Trophoblast cell (in vitro differentiated cells and primary cell): ENCODE data around the gene DESI2. TPM values are rescaled to one million over a fixed set of nuclear protein-coding genes. Genes with fewer than 3 reads are reported as not detected.

ENCODE experiments used
- DNase-seq, 2 donors: peaks; one replicate each; pipeline ENCODE4 v3.0.0-alpha.2; 2016
- H2AFZ ChIP-seq: 2 replicates; pipeline ENCODE4 v1.6.1; 2013; ENCODE audit warnings: low read length, moderate library complexity, mild to moderate bottlenecking; ENCODE audit not compliant: insufficient read depth, poor library complexity
- H2AK5ac ChIP-seq: 2 replicates; pipeline ENCODE4 v1.6.1; 2013; ENCODE audit warnings: mild to moderate bottlenecking, low read length
- H2BK120ac ChIP-seq: 2 replicates; pipeline ENCODE4 v1.6.1; 2013; ENCODE audit warnings: low read length, mild to moderate bottlenecking, moderate library complexity; ENCODE audit not compliant: insufficient read depth, poor library complexity
- H2BK12ac ChIP-seq: 2 replicates; pipeline ENCODE4 v1.6.1; 2013; ENCODE audit warnings: mild to moderate bottlenecking, low read length, moderate library complexity
- H2BK5ac ChIP-seq: 2 replicates; pipeline ENCODE4 v1.6.1; 2013; ENCODE audit warnings: low read length, low read depth, moderate library complexity, mild to moderate bottlenecking; ENCODE audit not compliant: poor library complexity
- H3K14ac ChIP-seq: 2 replicates; pipeline ENCODE4 v1.6.1; 2013; ENCODE audit warnings: mild to moderate bottlenecking, low read length
- H3K18ac ChIP-seq: 2 replicates; pipeline ENCODE4 v1.6.1; 2013; ENCODE audit warnings: mild to moderate bottlenecking, low read length
- H3K23ac ChIP-seq: 2 replicates; pipeline ENCODE4 v1.6.1; 2013; ENCODE audit warnings: low read length
- H3K27ac ChIP-seq: 2 replicates; pipeline ENCODE4 v1.5.1; 2013; ENCODE audit warnings: low read depth, mild to moderate bottlenecking, inconsistent platforms, low read length, moderate library complexity
- H3K27me3 ChIP-seq: 2 replicates; pipeline ENCODE4 v1.6.1; 2013; ENCODE audit warnings: inconsistent platforms, mild to moderate bottlenecking, low read length, moderate library complexity; ENCODE audit not compliant: insufficient read depth
- H3K36me3 ChIP-seq, 2 experiments: 1 replicate in 1 of 2; 2 replicates in 1 of 2; pipeline ENCODE4 v1.6.1; 2013; ENCODE audit warnings: low read length in 2 of 2, mild to moderate bottlenecking in 2 of 2, moderate library complexity in 1 of 2; ENCODE audit not compliant: insufficient read depth in 2 of 2, control insufficient read depth in 1 of 2
- H3K4ac ChIP-seq: 2 replicates; pipeline ENCODE4 v1.6.1; 2013; ENCODE audit warnings: low read depth, mild to moderate bottlenecking, low read length, moderate library complexity
- H3K4me1 ChIP-seq, 2 experiments: 1 replicate in 1 of 2; 2 replicates in 1 of 2; pipeline ENCODE4 v1.6.1; 2013; ENCODE audit warnings: low read length in 2 of 2, mild to moderate bottlenecking in 2 of 2, moderate library complexity in 1 of 2; ENCODE audit not compliant: insufficient read depth in 2 of 2, control insufficient read depth in 1 of 2
- H3K4me2 ChIP-seq: 2 replicates; pipeline ENCODE4 v1.6.1; 2013; ENCODE audit warnings: inconsistent platforms, mild to moderate bottlenecking, low read length, moderate library complexity
- H3K4me3 ChIP-seq: 2 replicates; pipeline ENCODE4 v1.5.1; 2013; ENCODE audit warnings: mild to moderate bottlenecking, low read depth, low read length, inconsistent platforms
- H3K79me1 ChIP-seq: one replicate; pipeline ENCODE4 v1.6.1; 2013; ENCODE audit warnings: low read length
- H3K79me2 ChIP-seq: 2 replicates; pipeline ENCODE4 v1.6.1; 2013; ENCODE audit warnings: low read length, mild to moderate bottlenecking; ENCODE audit not compliant: control insufficient read depth, insufficient read depth, poor library complexity
- H3K9ac ChIP-seq: 2 replicates; pipeline ENCODE4 v1.6.1; 2013; ENCODE audit warnings: mild to moderate bottlenecking, low read length
- H3K9me3 ChIP-seq: 2 replicates; pipeline ENCODE4 v1.6.1; 2013; ENCODE audit warnings: low read depth, mild to moderate bottlenecking, control low read depth, inconsistent platforms, low read length; ENCODE audit not compliant: insufficient read depth
- H4K12ac ChIP-seq: 2 replicates; pipeline ENCODE4 v1.6.1; 2013; ENCODE audit warnings: low read depth, mild to moderate bottlenecking, low read length, moderate library complexity
- H4K8ac ChIP-seq: 2 replicates; pipeline ENCODE4 v1.6.1; 2013; ENCODE audit warnings: low read depth, mild to moderate bottlenecking, low read length, moderate library complexity
- H4K91ac ChIP-seq: one replicate; pipeline ENCODE4 v1.6.1; 2013; ENCODE audit warnings: low read depth, mild to moderate bottlenecking, low read length, moderate library complexity
- WGBS: extraction: QIAGEN DNeasy Blood & Tissue Kit; methylation state at CpG from one replicate; pipeline ENCODE4 v1.1.7; 2013; ENCODE audit warnings: missing lambda C conversion rate; ENCODE audit not compliant: insufficient read length, insufficient coverage; ENCODE audit errors: extremely low coverage; 5-methylcytosine and 5-hydroxymethylcytosine counted together
- polyA plus RNA-seq: library from polyadenylated mRNA; stranded (reverse); fragments of 200-250 nt; gene quantifications from 2 replicates; pipeline ENCODE4 v1.2.3, GENCODE V29; 2013

DESI2 gene
- 40.1 and 40.5 TPM in 2 replicates for polyA plus RNA-seq

DNA sequence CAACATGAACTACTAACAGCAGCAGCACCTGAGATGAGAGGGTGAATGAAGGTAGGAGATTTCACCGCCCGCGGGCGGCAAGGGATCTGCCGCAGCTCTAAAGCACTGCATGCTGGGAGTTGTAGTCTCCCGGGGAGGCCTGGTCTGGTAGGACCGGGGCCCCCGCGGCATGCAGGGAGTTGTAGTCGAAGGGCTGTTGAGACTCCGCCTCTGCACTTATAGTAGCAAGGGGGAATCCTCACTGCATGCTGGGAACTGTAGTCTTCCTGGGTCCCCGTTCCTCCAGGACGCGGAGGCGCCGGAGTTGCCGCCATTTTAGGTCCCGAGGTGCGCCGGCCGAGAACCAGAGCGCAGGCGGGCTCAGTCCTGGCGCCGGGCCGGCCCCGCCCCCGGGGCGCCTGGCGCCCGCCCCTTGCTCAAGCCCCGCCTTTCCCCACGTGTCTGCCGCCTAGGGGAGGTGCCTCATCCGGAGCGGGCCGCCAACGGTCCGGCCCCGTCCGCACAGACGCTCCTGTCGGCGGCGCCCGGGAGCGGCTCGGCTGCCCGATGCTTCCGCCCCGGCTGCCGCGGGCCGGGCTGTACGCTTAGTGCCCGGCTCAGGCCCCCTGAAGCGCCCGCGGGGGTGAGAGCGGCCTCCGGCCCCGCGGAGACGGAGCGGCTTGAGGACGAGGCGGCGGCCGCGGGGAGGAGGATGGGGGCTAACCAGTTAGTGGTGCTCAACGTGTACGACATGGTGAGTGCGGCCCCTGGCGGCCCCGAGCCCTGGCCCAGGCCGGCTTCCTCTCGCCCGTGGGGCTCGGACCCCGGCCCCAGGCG is at the start of gene DESI2:
TSS of gene DESI2 (plus strand) at position 504 of the 816 bp plus-strand sequence. CDS start at position 692, 188 bp downstream.
- peak within 1 kb of the TSS; percentile 68 for H2AK5ac ChIP-seq
- peak within 1 kb of the TSS; percentile 98 for H2AFZ ChIP-seq
- H3K4ac ChIP-seq = peak within 1 kb of the TSS; percentile 77
- peak within 1 kb of the TSS; percentile 80 for H3K9ac ChIP-seq
- peaks cover 3 to 6% of the 10 kb centered on the region in 2 experiments for H3K36me3 ChIP-seq
- H3K9me3 ChIP-seq = no peaks in the 10 kb centered on the region
- no peak within 1 kb of the TSS for H3K23ac ChIP-seq
- peak within 1 kb of the TSS; percentile 98 for H4K8ac ChIP-seq
- peak within 1 kb of the TSS; percentile 95 for H3K14ac ChIP-seq
- H2BK120ac ChIP-seq = peak within 1 kb of the TSS; percentile 86
- H3K27me3 ChIP-seq = no peaks in the 10 kb centered on the region
- peak within 1 kb of the TSS; percentile 90 for H3K4me2 ChIP-seq
- peak within 1 kb of the TSS; percentile 83 for H3K4me3 ChIP-seq
- no peak within 1 kb of the TSS for H2BK12ac ChIP-seq
- H4K12ac ChIP-seq = peak within 1 kb of the TSS; percentile 94
- peak within 1 kb of the TSS; percentile 95 for H3K27ac ChIP-seq
- peak; percentile 99 to 100 for DNase-seq
- peak within 1 kb of the TSS; percentile 96 for H3K18ac ChIP-seq
- H3K4me1 ChIP-seq = peaks cover 0 to 4% of the 10 kb centered on the region in 2 experiments
- peak within 1 kb of the TSS; percentile 91 for H4K91ac ChIP-seq
- peaks cover 10% of the 10 kb centered on the region for H3K79me1 ChIP-seq
- peak within 1 kb of the TSS; percentile 94 for H2BK5ac ChIP-seq
- H3K79me2 ChIP-seq = peaks cover 16% of the 10 kb centered on the region
- no CpG with 5 or more reads among the region's 81 CpGs for WGBS

DNA sequence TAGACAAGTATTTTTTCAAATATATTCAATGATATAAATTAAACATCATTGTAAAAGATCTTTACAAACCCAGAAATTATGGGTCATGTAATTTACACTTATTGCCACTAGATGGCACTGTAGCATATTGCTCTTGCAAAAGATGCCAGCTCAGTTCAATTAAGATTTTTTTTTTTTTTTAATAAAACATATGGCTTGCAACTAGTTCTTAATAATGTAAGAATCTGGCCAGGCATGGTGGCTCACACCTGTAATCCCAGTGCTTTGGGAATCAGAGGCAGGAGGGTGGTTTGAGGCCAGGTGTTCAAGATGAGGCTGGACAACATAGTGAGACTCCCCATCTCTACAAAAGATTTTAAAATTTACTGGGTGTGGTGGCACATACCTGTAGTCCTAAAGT is 49.4 kb upstream of the DESI2 start:
- Histone ChIP-seq H4K12ac (no peak overlapping the region), H3K4me3 (no peak overlapping the region), H3K27me3 (no peaks in the 10 kb centered on the region), H2AFZ (no peak overlapping the region), H3K14ac (no peak overlapping the region), H3K4me1 (no peaks in the 10 kb centered on the region), H3K27ac (no peak overlapping the region), H3K4ac (no peak overlapping the region), H3K79me1 (no peaks in the 10 kb centered on the region), H3K4me2 (no peak overlapping the region), H3K9ac (no peak overlapping the region), H2BK5ac (no peak overlapping the region), H2BK12ac (no peak overlapping the region), H4K8ac (no peak overlapping the region), H3K18ac (no peak overlapping the region), H2BK120ac (no peak overlapping the region), H3K9me3 (no peaks in the 10 kb centered on the region), H3K23ac (no peak overlapping the region), H4K91ac (no peak overlapping the region), H3K79me2 (no peaks in the 10 kb centered on the region), H2AK5ac (no peak overlapping the region), H3K36me3 (no peaks in the 10 kb centered on the region)
- DNase-seq = peak in 1 of 2 donors; percentile 76

DNA sequence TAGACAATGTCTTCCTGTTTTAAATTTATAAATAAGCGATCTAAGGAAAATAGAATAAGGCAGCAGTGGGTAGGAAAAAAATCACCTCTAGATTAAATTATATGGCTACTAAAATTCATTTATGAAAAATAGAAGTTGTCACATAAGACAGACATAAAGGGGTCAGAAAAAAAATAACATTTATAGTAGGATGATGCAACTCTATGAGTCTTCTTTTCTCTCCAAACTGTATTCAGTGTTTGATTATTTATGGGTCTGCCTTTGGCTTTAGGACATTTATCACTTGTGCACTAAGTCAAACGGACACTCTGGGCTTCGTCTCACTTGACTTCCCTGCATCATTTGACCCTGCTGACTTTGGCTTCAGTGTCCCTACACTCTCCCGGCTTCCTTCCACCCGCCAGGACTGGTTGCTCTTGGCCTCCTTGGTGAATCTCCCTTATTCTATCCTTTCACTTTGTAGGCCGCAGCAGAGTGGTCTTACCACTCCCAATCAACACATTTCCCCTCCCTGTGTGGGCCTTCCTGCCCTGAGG is 47.0 kb upstream of the DESI2 start:
- Histone ChIP-seq H3K36me3 (no peaks in the 10 kb centered on the region), H4K8ac (no peak overlapping the region), H3K23ac (no peak overlapping the region), H3K79me1 (no peaks in the 10 kb centered on the region), H2BK5ac (no peak overlapping the region), H3K4me1 (no peaks in the 10 kb centered on the region), H3K79me2 (no peaks in the 10 kb centered on the region), H3K4ac (no peak overlapping the region), H3K27ac (no peak overlapping the region), H2BK120ac (no peak overlapping the region), H3K4me3 (no peak overlapping the region), H4K91ac (no peak overlapping the region), H3K27me3 (no peaks in the 10 kb centered on the region), H3K9ac (no peak overlapping the region), H2AFZ (no peak overlapping the region), H3K14ac (no peak overlapping the region), H3K9me3 (no peaks in the 10 kb centered on the region), H3K18ac (no peak overlapping the region), H3K4me2 (no peak overlapping the region), H2AK5ac (no peak overlapping the region), H2BK12ac (no peak overlapping the region), H4K12ac (no peak overlapping the region)
- no CpG with 5 or more reads among the region's 6 CpGs for WGBS
- no peak for DNase-seq

- H3K14ac ChIP-seq = no peak overlapping the region
- no peak overlapping the region for H3K4me3 ChIP-seq
- no peaks in the 10 kb centered on the region for H3K4me1 ChIP-seq
- no peak overlapping the region for H2BK120ac ChIP-seq
- no peak overlapping the region for H3K4ac ChIP-seq
- H3K79me1 ChIP-seq = no peaks in the 10 kb centered on the region
- H3K4me2 ChIP-seq = no peak overlapping the region
- H4K91ac ChIP-seq = no peak overlapping the region
- H4K8ac ChIP-seq = no peak overlapping the region
- H2BK5ac ChIP-seq = no peak overlapping the region
- H2AFZ ChIP-seq = no peak overlapping the region
- H3K27me3 ChIP-seq = no peaks in the 10 kb centered on the region
- no peak overlapping the region for H3K23ac ChIP-seq
- no peak overlapping the region for H2BK12ac ChIP-seq
- no peaks in the 10 kb centered on the region for H3K9me3 ChIP-seq
- H2AK5ac ChIP-seq = no peak overlapping the region
- no peak overlapping the region for H3K9ac ChIP-seq
- H3K18ac ChIP-seq = no peak overlapping the region
- peak in 1 of 2 donors; percentile 10 for DNase-seq
- no peaks in the 10 kb centered on the region for H3K36me3 ChIP-seq
- H3K27ac ChIP-seq = no peak overlapping the region
- H4K12ac ChIP-seq = no peak overlapping the region
- H3K79me2 ChIP-seq = no peaks in the 10 kb centered on the region
- 100% methylated on average over 1 of the region's 9 CpGs for WGBS
Measured at GRCh38 chr1:244614113-244614836, 38.7 kb upstream of the DESI2 start.
